DMS114 treated with DMSO at 0.1 percent for 48 hours (cell line): ENCODE results near the gene FSD1L.

Experiments
- DNase-seq: peaks from one replicate; lab custom pipeline; 2025; ENCODE audit not compliant: unreplicated experiment; lab: John Stamatoyannopoulos, UW

The FSD1L gene

DNA sequence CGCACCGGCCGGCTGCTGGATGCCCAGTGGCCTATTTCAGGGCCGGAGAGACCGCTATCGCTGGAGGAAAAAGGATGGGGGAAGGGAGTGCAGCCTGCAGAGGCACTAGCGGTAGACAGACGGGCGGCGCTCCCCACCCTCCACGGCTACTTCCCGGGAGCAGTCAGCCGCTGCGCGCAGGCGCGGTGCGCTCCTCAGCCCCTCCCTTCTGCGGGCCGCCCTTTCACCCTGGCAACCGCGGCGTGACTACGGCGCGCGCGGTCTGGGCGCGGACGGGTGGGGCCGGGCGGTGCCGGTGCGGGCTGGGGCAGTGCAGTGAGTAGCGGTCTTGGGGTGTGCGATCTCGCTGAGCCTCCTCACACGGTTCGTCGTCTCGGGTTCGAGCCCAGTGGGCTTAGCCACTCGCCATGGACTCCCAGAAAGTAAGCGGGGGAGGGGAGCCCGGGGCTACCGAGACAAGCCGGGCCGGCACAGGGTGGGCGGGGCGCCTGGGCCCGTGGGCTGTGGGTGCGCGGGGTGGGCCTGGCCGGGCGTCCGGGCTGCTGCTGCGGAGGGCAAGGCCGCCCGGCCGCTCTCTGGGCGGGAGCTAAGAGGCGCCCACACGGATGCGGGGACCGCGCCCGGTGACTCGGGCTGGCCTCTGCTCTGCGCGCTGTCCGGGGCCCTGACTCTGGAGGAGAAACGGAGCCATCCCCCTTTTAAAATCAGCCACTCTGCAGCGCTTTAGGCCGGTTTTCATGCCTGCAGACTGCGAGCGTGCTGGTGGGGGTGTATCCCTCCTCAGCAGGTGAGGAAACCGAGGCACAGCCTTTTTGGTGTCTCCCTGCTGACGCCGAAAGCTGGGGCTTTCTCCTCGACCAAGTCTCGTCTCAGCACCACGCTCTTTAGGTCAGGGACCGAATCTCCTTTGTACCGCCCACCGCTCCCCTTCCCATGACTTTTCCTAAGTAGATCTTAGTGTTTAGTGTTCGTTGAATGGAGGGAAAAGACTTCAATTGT, at the start of gene FSD1L:
TSS of gene FSD1L (plus strand) at position 221 of the 999 bp plus-strand sequence. CDS start at position 408, 187 bp downstream.
- DNase-seq = peak; percentile 79

DNA sequence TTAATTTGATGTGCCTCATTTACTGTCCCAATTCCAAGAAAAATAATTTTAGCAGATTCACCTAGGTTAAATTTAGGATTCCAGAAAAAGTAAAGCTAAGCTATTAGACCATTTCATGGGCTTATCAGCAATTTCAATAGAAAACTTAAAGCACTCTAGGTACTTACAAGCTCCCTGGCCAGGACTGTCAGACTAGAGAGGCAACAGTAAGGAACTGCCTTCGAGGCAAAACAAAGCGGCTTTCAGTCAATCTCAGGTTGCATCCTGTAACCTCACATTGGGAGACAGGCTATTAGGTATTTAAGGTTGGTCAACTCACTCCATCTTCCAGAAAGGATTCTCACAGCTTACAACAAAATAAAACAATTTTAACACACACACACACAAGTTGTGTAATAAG, 48.7 kb upstream of the FSD1L start:
- DNase-seq = no peak

DNA sequence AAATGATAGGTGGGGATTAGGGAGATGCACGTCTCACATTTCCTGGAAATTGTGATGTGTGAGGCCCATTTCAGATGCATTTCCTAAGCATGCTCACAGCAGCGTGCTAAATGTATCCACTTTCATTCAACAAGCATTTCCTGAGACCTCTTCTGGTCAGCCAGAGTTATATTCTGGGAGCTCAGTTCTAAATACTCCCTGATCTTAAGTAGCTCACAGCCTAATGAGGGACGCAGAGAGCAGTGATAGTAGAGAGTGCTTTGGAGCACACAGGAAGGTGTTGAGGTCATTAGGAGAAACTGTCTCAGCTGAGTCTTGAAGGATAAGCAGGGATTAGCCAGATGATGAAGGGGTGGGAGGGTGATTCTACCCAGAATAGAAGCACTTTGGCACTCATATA, 46.2 kb upstream of the FSD1L start:
- DNase-seq = no peak

DNA sequence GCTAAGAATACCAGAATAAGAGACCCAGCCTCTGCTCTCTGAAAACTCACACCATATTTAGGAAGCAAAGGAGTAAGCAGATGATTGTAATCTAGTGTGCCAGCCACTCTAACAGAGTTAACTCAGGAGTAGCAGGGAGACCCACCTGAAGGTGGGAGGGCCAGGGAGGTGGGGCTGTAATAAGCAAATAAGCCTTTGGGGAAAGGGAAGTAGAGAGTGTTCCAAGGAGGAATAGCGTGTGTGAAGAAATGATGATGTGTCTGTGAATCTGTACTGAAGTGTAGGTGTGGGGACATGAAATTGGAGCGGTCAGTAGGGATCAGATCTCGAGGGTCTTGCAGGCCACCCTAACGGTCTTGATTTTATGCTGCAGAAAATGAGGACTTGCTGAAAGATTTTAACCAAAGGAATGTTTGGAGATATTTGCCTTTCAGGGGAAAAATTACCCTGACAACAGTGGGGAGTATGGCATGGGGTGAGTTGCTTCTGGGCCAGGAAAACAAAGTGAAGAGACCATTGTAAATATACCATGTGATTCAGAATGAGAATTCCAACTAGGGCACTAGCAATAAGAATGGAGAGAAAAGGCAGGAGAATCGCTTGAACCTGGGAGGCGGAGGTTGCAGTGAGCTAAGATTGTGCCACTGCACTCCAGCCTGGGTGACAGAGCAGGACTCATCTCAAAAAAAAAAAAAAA, 44.1 kb upstream of the FSD1L start:
- DNase-seq = no peak

DNA sequence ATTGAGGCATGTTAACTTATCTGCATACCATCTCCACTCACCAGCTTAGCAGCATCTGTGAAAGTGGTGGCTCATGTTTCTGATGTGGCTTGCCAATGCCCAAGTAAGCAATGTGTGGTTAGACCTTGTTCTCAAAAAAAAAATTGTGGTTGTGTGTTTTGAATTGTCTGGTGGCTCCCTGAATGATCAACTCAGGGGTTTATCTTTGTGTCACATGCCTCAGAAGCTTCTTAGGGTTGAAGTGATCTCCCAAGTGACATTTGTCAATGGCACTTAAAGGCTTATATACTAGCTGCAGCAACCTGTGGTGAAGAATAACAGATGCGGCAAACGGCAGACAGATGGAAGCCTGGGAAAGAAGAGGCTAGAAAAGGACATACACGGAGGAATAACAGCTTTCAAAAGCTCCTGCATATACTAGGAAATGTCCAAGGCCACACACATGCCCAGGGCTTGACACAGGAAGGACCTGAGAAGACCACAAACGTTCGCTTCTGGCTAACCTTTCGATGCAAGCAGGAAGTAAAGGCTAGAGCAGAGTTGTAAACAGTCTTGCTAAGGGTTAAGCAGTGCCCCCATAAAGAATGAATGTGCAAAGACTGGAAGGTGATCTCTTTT, 42.2 kb upstream of the FSD1L start:
- no peak for DNase-seq

DNA sequence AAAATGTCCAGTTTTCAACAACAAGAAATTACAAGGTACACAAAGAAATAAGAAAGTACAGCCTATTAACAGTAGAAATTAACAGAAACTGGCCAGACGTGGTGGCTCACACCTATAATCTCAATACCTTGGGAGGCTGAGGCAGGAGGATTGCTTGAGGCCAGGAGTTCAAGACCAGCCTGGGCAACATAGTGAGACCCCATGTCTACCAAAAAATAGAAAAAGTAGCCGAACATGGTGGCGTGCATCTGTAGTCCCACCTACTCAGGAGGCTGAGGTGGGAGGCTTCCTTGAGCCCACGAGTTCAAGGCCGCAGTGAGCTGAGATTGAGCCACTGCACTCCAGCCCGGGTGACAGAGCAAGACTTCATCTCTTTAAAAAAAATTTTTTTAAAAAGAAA, 41.5 kb upstream of the FSD1L start:
- DNase-seq = no peak

DNA sequence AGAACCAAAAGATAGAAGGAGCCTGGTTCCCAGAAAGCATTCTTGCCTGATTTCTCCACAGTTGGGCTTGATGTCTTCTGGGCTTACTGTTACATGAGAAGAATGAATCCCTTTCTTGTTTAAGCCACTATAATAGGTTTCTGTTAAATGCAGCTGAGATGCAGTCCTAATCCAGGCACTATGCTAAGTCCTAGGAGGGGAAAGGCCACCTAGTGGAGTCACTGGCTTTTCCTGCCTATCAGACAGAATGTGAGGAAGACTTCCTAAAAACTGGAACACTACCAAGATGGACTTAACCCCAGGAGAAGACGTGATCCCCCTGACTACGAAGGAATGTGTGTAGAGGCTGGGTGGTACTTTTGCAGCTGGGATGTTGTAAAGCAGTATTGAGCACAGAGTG, 34.3 kb upstream of the FSD1L start:
- peak; percentile 1 for DNase-seq

DNA sequence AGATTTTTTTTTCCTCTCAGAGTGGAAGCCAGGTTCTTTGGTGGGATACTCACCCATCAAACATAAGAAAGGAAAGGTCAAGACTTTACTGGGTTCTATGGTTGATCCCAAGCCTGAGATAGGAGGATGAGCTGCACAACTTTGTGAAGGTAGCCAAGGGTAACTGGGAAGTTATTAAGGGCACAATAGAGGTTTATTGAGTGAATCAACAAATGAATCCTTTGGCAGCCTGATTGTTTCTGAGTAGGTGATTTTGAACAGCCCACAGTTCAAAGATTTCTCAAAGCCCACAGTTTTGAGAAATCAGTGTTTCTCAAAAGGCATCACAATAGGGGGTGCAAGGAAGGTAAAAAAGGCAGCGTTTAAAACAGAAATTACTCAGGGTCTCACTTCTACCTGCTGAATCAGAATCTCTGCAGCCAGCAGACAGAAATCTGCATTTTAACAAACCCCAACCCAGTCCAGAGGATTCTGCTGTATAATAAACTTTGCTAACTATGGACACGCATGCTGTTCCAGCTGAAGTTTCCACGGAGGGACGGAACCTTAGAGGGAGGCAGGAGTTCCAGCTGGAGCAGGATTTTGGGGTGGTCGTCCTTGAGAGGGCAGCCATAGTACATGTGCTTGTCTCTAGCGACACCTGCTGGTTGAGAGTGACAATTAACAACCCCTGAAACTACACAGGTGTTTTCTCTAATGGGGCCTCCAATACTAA, 32.7 kb upstream of the FSD1L start:
- DNase-seq = peak; percentile 34

DNA sequence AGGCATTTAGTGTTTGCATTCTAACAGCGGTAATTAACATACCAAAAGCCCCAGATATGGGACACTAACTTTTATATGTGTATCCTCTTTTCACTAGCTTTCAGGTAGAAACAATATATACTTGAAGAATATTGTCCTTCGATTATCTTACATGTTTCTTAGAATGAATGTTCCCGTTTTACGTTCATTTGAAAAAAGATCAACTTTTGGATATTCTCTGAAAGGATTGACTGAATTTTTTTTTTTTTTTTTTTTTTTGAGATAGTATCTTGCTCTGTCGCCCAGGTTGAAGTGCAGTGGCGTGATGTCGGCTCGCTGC, 32.2 kb upstream of the FSD1L start:
- DNase-seq = no peak

DNA sequence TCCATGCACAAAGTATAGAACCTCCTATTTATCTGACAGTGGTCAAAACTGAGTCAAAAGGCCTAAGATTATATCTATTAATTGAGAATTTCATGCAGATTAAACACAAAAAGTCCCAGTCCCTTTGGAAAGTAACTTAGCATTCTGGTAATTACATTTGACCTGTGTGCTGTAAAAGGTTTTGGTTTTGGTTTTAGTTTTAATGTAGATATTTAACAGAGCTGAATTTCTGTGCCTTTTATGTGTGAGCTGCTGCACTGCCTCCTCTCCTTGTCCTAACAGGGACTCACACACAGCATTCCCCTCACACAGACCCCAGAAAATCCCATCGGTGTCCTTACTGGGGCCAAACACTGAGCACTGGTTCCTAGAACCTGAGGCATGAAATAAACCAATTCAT, 31.0 kb upstream of the FSD1L start:
- DNase-seq = no peak

DNA sequence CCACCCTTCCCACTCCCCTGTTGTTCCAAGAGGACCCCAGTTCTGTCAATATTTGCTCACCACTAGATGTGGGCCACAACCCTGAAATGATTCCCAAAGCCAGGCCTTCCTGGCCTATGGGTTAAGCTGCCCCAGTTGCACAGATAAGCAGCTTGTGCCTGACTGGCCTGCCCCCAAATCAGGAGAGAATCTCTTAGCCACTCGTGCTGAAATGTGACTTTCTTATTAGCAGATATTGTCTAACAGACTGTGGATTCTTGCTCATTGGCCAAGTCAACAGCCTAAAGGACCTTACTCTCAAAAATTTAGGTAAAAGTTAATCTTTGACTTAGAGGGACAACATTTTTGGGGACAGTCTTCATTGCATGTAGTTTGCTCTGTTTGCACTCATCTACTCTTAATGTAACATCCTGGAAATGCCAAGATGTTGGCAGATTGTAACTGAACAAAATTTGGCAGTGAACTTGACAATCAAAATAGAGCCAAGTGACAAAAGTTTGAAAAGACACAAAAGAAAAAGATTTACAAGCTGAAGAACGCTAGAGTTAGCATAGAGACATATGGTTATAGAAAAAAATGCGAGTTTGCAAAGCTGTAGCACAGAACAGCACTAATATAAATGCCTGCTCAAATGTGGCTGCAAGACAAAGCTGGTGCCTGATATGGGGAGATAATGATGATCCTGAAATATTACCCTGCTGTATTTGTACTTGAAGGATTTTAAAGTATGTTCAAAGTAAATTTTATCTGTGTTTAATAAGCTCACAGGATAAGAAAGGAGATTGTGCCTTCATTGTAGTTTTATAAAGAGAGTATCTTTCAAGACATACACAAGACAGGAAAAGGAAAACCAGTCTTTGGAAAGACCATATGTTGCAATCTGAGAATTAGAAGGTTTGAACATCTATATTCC, 29.0 kb upstream of the FSD1L start:
- no peak for DNase-seq

DNA sequence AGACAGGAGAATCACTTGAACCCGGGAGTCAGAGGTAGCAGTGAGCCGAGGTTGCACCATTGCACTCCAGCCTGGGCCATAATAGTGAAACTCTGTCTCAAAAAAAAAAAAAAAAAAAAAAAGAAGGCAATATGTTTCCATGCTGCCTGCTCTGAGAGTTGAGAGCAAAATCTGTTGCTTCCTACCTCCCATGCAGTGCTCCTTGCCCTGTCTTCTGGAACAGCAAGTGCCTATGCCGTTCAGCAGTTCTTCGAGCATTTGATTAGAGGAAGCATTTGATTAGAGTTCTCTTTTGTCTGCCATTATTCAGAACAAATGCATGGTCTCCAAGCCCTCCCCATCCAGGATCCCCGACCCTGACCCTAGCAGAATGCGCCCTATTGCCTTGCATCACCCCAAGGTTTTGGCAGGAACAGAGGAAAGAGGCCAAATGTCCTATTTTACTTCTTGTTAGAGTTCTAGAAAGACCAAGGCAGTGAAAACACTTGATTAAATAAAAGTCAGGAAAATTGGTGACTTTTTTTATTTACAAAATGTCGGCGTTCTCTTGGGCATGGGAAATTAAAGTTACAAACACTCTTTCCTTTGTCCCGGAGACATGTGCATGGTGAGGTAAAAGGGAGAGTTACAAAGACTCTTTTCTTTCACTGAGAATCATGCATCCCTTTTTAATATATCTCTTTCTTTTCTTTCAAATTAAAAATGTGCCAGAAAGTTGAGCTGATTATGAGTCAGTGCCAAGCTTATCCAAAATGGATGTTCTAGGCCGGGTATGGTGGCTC, 27.8 kb upstream of the FSD1L start:
- no peak for DNase-seq

DNA sequence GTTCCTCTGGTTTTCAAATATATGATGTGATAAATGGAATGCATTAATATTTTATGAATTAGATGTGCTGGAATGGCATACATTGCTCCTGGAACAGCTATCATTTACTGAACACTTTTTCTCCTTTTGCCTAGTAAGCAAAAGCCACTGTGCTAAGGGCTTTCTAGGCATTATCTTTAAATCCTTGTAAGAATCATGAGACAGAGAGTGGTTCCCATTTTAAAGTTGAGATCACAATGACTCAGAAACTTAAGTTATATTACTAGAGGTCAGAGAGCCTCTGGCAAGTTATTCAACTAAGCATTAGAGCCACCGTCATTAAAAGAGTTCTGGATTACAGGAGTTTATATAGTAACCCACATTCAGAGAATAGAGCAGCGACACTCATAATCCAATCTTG, 26.7 kb upstream of the FSD1L start:
- no peak for DNase-seq

DNA sequence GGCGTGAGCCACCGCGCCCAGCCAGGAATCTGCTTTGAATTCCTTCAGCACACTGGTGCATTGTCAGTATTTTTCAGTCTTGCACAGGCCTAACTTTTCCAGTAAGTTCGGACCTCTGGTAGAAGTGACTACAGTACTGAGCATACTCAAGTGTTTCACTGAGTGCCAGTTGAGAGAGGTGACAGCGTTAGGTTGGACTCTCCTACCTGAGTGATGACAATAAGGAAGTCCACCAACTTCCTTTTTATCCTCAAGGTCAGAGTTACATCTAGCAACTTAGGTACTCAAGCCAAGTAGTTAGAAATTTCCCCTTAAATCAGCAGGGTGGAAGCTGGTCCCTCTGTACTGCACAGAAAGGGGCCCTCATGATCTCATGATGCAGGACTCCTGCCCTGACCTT, 26.0 kb upstream of the FSD1L start:
- DNase-seq = no peak

DNA sequence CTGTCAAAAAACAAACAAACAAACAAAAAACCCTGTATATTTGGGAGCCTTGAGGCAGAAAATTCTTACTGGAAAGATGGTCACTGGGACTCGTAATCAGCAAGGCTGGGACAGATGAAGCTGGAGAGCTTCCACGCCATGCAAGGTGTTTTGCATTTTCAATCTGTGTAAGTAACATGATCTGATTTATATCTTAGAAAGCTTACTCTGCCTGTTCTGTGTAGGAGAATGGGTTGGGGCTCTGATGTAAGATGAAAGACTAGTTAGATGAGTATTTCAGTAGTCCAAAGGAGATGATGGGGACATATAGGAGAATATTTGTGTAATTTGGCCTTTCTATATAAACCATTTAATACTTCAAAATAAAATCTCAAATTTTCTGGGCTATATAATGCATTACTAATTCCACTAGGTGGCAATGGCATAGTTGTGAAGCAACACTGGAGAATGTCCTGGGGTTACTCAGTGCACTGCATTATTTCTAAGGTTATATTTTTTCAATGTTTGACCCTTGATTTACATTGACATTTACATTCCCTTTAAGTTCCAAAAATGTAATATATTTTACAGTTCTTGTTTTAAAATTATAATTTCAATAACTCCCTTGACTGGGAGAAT, 21.9 kb upstream of the FSD1L start:
- DNase-seq = no peak

DNA sequence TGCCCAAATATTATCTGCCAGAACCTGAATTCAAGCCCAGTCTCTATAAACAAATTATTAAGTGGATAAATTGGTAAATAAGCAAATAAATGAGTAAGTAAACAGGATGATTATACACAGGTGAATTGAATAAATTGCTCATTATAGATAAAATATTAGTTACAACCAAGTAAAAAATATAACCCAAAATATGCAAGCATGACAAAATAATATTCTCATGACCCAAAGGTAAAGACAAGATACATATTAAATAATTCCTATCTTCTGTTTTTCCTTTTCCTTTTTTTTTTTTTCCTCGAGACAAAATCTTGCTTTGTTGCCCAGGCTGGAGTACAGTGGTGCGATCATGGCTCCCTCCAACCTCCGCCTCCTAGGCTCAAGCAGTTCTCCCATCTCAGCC, 21.2 kb upstream of the FSD1L start:
- no peak for DNase-seq

DNA sequence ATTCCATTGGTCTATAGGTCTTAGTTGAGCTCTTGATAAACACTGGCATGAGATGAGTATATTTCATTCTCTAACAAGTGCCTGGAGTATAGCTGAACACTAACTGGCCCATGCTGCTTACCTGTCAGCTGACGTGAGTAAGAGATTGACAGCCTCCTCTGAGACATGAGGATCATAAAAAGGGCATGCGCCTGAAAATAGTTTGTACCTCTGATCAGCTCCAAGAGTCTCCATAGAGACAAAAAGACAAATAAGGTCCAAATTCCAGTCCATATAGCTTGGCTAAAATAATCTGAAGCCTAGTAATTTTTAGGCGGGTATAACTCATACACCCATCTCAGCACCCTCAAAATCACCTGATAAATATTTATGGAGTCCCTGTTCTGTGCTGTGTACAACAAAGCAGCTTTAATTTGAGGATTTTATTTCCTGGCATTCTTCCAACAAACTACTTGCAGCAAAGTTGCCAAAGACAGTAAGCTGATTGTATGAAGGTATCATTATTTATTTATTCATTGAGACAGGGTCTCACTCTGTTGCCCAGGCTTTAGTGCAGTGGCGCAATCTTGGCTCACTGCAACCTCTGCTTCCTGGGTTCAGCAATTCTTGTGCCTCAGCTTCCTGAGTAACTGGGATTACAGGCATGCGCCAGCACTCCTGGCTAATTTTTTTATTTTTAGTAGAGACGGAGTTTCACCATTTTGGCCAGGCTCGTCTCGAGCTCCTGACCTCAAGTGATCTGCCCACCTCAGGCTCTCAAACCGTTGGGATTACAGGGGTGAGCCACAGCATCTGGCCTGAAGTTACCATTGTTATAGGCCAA, 16.2 kb upstream of the FSD1L start:
- no peak for DNase-seq

DNA sequence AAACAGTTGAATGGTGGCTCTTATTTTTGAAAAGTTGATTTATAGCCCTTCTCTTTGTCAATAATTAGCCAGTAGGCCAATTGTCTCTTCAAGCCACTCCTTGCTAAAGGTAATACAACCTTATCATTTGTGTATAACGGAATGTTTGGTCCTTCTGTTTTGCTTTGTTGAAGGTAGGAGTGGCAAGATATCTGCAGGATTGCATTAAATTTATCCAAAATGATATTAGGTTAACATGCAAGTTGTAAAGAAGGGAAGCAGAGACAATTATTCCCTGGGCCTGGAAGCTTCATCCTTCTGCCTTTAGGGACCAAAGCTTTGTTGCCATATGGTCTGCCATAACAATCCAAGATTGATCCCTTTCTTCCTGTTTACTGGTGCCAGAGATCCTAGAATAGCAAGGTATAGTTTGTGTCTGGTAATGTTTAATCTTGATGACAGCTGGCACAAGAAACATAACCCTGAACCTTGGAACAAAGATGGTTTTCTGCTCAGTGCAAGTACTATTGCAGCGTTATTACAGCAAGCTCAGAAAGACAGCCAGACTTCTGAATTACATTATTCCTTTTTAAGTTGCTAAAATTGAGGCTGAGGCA, 15.5 kb upstream of the FSD1L start:
- DNase-seq = no peak
